Measurements from ENCODE around the gene STK39. TPM values are rescaled to one million over a fixed set of nuclear protein-coding genes. Genes with fewer than 3 reads are reported as not detected.

Gene STK39
- total RNA-seq, 1 donor from 2014 or later: 15.7 TPM

DNA sequence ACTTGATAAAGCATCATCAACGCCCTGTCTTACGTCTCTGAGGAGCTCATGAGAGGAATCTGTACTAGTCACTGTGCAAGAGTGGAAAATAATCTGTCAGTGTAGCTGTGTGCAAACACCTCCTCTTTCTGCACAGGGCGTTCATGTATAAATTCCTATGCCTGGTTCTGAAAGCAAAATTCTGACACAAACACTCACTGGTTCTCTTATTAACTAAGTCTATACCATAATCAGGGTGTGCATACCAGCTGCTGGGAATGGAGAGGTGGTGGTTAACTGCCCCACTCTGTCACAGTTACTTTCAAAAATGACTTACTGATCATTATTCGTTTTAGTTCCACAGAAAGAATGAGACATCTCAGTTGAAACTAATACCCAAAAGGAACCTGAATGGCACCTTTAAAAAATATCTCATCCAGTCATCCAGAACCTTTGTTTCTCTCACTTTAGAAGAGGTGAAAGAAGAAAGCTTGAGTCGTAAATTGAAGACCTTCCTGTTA lies 35.7 kb downstream of the STK39 start:
- H3K36me3 ChIP-seq (ENCODE audit: control insufficient read depth in 3 of 3, insufficient read depth in 3 of 3, low read length in 3 of 3): no peaks in the 10 kb centered on the region
- H3K9ac ChIP-seq (ENCODE audit: low read depth in 1 of 3, low read length in 3 of 3): no peak overlapping the region
- H3K27ac ChIP-seq (ENCODE audit: low read depth, low read length): no peak overlapping the region
- no peaks in the 10 kb centered on the region for H3K27me3 ChIP-seq (ENCODE audit: control insufficient read depth in 3 of 3, insufficient read depth in 3 of 3, low read length in 3 of 3)
- no peaks in the 10 kb centered on the region for H3K9me3 ChIP-seq (ENCODE audit: control insufficient read depth in 3 of 3, low read length in 3 of 3)
- H3K4me3 ChIP-seq (ENCODE audit: low read length in 3 of 3): no peak overlapping the region
- H3K4me1 ChIP-seq (ENCODE audit: control insufficient read depth in 3 of 3, insufficient read depth in 3 of 3, low read length in 3 of 3): no peaks in the 10 kb centered on the region

- Histone ChIP-seq H3K4me1 (ENCODE audit: control insufficient read depth in 3 of 3, insufficient read depth in 3 of 3, low read length in 3 of 3) (no peaks in the 10 kb centered on the region), H3K9ac (ENCODE audit: low read depth in 1 of 3, low read length in 3 of 3) (no peak overlapping the region), H3K36me3 (ENCODE audit: control insufficient read depth in 3 of 3, insufficient read depth in 3 of 3, low read length in 3 of 3) (no peaks in the 10 kb centered on the region), H3K27me3 (ENCODE audit: control insufficient read depth in 3 of 3, insufficient read depth in 3 of 3, low read length in 3 of 3) (no peaks in the 10 kb centered on the region), H3K4me3 (ENCODE audit: low read length in 3 of 3) (peak overlapping the region in 1 of 3 donors; percentile 4), H3K9me3 (ENCODE audit: control insufficient read depth in 3 of 3, low read length in 3 of 3) (no peaks in the 10 kb centered on the region), H3K27ac (ENCODE audit: low read depth, low read length) (no peak overlapping the region)
Observed at GRCh38 chr2:168210895-168211570, 36.4 kb downstream of the STK39 start.

DNA sequence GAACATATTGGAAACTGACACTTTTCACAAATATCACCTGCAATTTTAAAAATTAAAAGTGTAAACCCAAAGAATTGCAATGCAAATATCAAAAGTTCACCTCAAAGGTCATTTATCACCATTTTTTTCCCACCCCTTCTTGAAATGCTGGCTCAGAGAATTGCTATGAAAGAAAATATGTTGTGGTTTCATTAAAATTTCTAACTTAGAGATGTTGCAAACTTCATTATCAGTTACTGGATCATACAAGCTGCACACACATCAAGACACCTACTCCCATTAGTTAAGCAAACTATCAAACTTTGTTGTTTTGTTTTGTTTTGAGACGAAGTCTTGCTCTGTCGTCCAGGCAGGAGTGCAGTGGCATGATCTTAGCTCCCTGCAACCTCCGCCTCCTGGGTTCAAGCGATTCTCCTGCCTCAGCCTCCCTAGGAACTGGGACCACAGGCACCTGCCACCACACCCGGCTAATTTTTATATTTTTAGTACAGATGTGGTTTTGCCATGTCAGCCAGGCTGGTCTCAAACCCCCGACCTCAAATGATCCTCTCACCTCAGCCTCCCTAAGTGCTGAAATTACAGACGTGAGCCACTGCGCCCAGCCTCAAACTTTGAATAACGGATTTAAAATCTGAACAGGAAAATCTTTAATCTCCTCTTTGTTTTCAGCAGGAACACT lies 37.0 kb downstream of the STK39 start:
- H3K9me3 ChIP-seq (ENCODE audit: control insufficient read depth in 3 of 3, low read length in 3 of 3): no peaks in the 10 kb centered on the region
- no peak overlapping the region for H3K27ac ChIP-seq (ENCODE audit: low read depth, low read length)
- H3K9ac ChIP-seq (ENCODE audit: low read depth in 1 of 3, low read length in 3 of 3): no peak overlapping the region
- H3K4me1 ChIP-seq (ENCODE audit: control insufficient read depth in 3 of 3, insufficient read depth in 3 of 3, low read length in 3 of 3): no peaks in the 10 kb centered on the region
- H3K4me3 ChIP-seq (ENCODE audit: low read length in 3 of 3): no peak overlapping the region
- no peaks in the 10 kb centered on the region for H3K27me3 ChIP-seq (ENCODE audit: control insufficient read depth in 3 of 3, insufficient read depth in 3 of 3, low read length in 3 of 3)
- no peaks in the 10 kb centered on the region for H3K36me3 ChIP-seq (ENCODE audit: control insufficient read depth in 3 of 3, insufficient read depth in 3 of 3, low read length in 3 of 3)

DNA sequence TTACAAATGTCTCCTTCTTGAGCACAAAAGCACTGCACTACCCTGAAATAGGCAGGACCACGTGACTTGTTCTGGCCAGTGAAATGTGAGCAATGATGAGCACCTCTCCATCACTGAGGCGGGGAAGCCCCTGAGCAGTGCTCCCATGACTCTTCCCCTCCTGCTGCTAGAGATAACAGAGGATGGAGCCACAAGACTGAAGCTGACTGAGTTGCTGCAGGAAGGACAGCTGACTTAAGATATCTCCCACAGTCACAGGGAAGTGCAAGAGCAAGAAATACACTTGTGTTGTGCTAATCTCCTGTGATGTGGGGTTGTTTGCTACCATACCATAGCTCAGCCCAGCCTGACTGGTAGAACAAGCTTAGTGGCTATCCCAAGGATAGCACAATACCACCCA lies 38.7 kb downstream of the STK39 start:
- no peak overlapping the region for H3K4me3 ChIP-seq (ENCODE audit: low read length in 3 of 3)
- no peaks in the 10 kb centered on the region for H3K4me1 ChIP-seq (ENCODE audit: control insufficient read depth in 3 of 3, insufficient read depth in 3 of 3, low read length in 3 of 3)
- no peaks in the 10 kb centered on the region for H3K36me3 ChIP-seq (ENCODE audit: control insufficient read depth in 3 of 3, insufficient read depth in 3 of 3, low read length in 3 of 3)
- H3K27me3 ChIP-seq (ENCODE audit: control insufficient read depth in 3 of 3, insufficient read depth in 3 of 3, low read length in 3 of 3): no peaks in the 10 kb centered on the region
- no peak overlapping the region for H3K9ac ChIP-seq (ENCODE audit: low read depth in 1 of 3, low read length in 3 of 3)
- H3K27ac ChIP-seq (ENCODE audit: low read depth, low read length): no peak overlapping the region
- no peaks in the 10 kb centered on the region for H3K9me3 ChIP-seq (ENCODE audit: control insufficient read depth in 3 of 3, low read length in 3 of 3)

DNA sequence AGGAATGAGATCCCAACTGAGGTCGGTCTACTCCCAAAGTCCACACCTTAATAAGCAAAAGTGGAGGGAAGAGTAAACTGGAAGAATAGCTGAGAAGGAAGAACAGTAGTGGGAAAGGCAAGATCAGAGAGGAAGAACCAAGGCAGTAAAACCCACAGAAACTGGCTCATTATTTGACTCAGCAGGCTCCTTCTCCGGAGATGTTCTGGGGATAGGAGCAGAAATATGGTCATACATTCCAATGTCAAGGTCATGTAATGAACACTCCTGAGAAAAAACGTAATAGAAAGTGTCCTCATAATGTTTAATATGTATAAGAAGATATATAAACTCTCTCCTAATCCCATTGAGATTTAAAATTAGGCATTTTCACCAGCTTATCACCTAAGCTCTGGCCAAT lies 39.5 kb downstream of the STK39 start:
- Histone ChIP-seq H3K4me3 (ENCODE audit: low read length in 3 of 3) (no peak overlapping the region), H3K9ac (ENCODE audit: low read depth in 1 of 3, low read length in 3 of 3) (no peak overlapping the region), H3K36me3 (ENCODE audit: control insufficient read depth in 3 of 3, insufficient read depth in 3 of 3, low read length in 3 of 3) (no peaks in the 10 kb centered on the region), H3K9me3 (ENCODE audit: control insufficient read depth in 3 of 3, low read length in 3 of 3) (no peaks in the 10 kb centered on the region), H3K27me3 (ENCODE audit: control insufficient read depth in 3 of 3, insufficient read depth in 3 of 3, low read length in 3 of 3) (no peaks in the 10 kb centered on the region), H3K27ac (ENCODE audit: low read depth, low read length) (no peak overlapping the region), H3K4me1 (ENCODE audit: control insufficient read depth in 3 of 3, insufficient read depth in 3 of 3, low read length in 3 of 3) (no peaks in the 10 kb centered on the region)

- H3K27ac ChIP-seq (ENCODE audit: low read depth, low read length): no peak overlapping the region
- no peaks in the 10 kb centered on the region for H3K9me3 ChIP-seq (ENCODE audit: control insufficient read depth in 3 of 3, low read length in 3 of 3)
- no peak overlapping the region for H3K4me3 ChIP-seq (ENCODE audit: low read length in 3 of 3)
- no peaks in the 10 kb centered on the region for H3K27me3 ChIP-seq (ENCODE audit: control insufficient read depth in 3 of 3, insufficient read depth in 3 of 3, low read length in 3 of 3)
- no peaks in the 10 kb centered on the region for H3K4me1 ChIP-seq (ENCODE audit: control insufficient read depth in 3 of 3, insufficient read depth in 3 of 3, low read length in 3 of 3)
- no peak overlapping the region for H3K9ac ChIP-seq (ENCODE audit: low read depth in 1 of 3, low read length in 3 of 3)
- no peaks in the 10 kb centered on the region for H3K36me3 ChIP-seq (ENCODE audit: control insufficient read depth in 3 of 3, insufficient read depth in 3 of 3, low read length in 3 of 3)
Observed at GRCh38 chr2:168203762-168204693, 43.4 kb downstream of the STK39 start.

DNA sequence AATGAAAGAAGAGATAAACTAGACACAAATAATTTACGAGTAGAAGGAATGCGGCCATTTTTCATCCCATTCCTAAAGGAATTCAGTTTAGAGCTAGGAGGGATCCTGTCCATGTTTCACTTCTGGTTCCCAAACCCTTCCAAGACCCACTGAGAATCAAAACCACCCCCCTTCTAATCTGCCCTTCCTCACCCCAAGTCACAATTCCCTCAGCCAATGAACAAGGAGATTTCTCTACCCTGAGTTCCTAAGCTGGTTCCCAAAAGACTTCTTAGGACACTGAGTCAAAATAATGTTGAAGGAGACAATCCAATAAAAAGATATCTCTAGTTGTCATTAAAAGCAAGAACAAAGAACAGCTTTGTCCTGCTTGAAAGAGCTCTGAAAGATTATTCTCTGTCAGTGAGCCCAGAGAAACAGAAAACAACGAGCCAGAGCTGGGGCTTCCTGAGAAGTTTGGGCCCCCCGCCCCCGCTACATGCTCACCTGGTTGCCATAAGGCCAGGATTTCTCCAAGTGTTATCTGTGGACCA lies 45.7 kb downstream of the STK39 start:
- Histone ChIP-seq H3K27ac (ENCODE audit: low read depth, low read length) (no peak overlapping the region), H3K9ac (ENCODE audit: low read depth in 1 of 3, low read length in 3 of 3) (no peak overlapping the region), H3K4me3 (ENCODE audit: low read length in 3 of 3) (no peak overlapping the region), H3K27me3 (ENCODE audit: control insufficient read depth in 3 of 3, insufficient read depth in 3 of 3, low read length in 3 of 3) (no peaks in the 10 kb centered on the region), H3K4me1 (ENCODE audit: control insufficient read depth in 3 of 3, insufficient read depth in 3 of 3, low read length in 3 of 3) (no peaks in the 10 kb centered on the region), H3K36me3 (ENCODE audit: control insufficient read depth in 3 of 3, insufficient read depth in 3 of 3, low read length in 3 of 3) (no peaks in the 10 kb centered on the region), H3K9me3 (ENCODE audit: control insufficient read depth in 3 of 3, low read length in 3 of 3) (no peaks in the 10 kb centered on the region)

DNA sequence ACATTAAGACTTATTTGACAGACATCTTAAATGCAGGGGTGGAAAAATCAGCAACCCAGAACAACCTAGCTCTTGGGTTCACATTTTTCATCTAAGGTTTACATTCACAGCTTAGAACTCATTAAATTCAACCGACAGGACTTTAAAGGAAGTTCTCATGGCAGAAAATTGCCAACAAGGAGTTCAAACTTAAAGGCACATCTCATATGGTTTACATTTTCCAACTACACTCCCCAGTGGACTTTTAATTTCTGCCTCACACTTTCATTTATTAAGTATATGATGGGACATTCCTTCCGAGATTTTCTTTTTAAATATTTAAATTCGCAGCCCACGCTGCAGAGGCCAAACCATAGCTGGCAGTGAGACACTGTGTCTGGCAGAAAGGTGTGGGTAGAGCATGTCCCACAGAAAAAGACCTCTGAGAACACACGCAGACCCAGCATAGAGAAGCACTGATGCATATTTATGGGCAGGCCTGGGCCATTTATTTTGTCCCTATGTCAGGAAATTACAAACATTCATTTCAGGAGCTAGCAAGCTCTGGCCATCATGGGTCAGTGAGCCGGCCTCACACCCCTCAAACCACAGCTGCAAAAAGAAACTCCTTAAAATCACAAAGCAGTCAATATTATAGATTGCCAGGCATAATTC lies 46.3 kb downstream of the STK39 start:
- H3K27ac ChIP-seq (ENCODE audit: low read depth, low read length): no peak overlapping the region
- H3K36me3 ChIP-seq (ENCODE audit: control insufficient read depth in 3 of 3, insufficient read depth in 3 of 3, low read length in 3 of 3): no peaks in the 10 kb centered on the region
- H3K9ac ChIP-seq (ENCODE audit: low read depth in 1 of 3, low read length in 3 of 3): no peak overlapping the region
- no peaks in the 10 kb centered on the region for H3K9me3 ChIP-seq (ENCODE audit: control insufficient read depth in 3 of 3, low read length in 3 of 3)
- H3K27me3 ChIP-seq (ENCODE audit: control insufficient read depth in 3 of 3, insufficient read depth in 3 of 3, low read length in 3 of 3): no peaks in the 10 kb centered on the region
- no peaks in the 10 kb centered on the region for H3K4me1 ChIP-seq (ENCODE audit: control insufficient read depth in 3 of 3, insufficient read depth in 3 of 3, low read length in 3 of 3)
- H3K4me3 ChIP-seq (ENCODE audit: low read length in 3 of 3): no peak overlapping the region

DNA sequence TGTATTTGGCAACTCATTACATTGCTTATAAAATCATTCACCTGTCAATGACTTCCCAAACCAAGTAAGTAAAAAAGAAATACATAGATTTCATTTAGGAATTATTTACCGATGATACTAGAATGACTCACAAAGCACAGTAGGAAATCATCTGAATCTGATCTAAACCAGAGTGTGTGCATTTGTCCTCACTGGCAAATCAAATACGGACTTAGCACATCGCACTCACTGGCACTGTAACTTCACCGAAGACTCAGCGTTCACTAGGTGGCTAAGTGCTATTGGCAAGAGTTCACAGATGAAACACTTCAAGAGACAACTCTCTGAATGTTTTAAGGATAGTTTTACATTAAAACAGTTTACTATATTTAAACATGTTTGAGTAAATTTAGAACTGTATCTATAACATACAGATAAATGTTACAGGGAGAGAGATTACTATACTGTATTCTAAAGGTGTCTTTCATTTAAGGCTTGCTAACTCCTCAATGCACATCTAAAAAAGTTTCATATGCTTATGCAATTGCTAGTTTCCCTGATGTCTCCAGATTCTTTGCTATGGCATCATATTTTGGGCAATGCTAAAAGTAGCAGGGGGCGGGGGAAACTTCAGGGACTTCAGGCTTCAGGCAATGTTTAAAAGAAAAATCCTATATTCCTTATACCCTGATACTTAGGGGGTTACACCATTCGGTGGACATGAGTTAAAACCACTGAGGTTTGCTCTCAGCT lies 48.8 kb downstream of the STK39 start:
- no peaks in the 10 kb centered on the region for H3K9me3 ChIP-seq (ENCODE audit: control insufficient read depth in 3 of 3, low read length in 3 of 3)
- H3K4me3 ChIP-seq (ENCODE audit: low read length in 3 of 3): no peak overlapping the region
- no peak overlapping the region for H3K9ac ChIP-seq (ENCODE audit: low read depth in 1 of 3, low read length in 3 of 3)
- H3K27me3 ChIP-seq (ENCODE audit: control insufficient read depth in 3 of 3, insufficient read depth in 3 of 3, low read length in 3 of 3): no peaks in the 10 kb centered on the region
- H3K36me3 ChIP-seq (ENCODE audit: control insufficient read depth in 3 of 3, insufficient read depth in 3 of 3, low read length in 3 of 3): no peaks in the 10 kb centered on the region
- no peak overlapping the region for H3K27ac ChIP-seq (ENCODE audit: low read depth, low read length)
- no peaks in the 10 kb centered on the region for H3K4me1 ChIP-seq (ENCODE audit: control insufficient read depth in 3 of 3, insufficient read depth in 3 of 3, low read length in 3 of 3)
